ENCODE measurements around the gene FARP1. TPM values are rescaled to one million over a fixed set of nuclear protein-coding genes. Genes with fewer than 3 reads are reported as not detected.

The FARP1 gene
- total RNA-seq, 4 donors from 2014 or later, result 28.3 to 69.2 (median 36.4) TPM

DNA sequence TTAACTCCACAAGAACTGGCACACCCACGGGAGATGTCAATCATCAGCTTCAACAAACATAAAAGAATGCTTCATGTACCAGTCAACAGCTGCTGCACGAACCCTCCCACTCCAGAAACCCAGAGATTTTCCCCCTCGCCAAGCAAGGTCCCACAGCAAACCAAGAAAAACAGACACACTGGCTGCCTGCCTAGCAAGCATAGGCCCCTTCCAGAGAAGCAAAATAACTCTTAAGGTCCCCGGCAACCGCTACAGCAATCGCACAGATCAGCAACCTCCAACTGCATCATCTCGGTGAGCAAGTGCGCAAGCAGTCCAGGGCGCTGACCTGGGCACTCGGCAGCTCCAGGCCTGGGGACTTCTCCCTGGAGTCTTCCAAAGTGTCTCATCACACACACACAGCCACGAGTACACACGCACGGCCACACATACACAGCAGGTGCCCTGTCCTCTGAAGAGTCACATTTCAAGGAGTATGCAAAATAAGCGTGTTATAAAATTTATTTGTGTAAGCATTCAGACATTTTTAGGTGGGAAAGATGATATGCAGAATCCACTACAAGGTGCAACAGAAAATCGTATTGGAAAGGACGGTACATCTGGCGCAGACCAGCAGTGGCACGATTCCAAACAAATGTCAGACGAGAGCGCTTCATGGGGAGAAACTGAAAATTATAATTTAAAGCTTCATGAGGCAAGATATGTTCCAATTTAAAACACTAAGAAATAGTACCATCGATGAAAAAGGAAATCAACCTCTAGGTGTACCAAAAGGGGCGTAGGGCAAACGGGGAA is 309.0 kb downstream of the FARP1 start:
- Histone ChIP-seq H3K9me3 (no peaks in the 10 kb centered on the region), H3K27ac (peak overlapping the region in 3 of 4 donors; percentile 70 to 87 (median 84)), H3K27me3 (no peaks in the 10 kb centered on the region), H3K4me1 (peaks cover 0 to 83% (median 35%) of the 10 kb centered on the region in 3 donors), H3K36me3 (peaks cover 0 to 41% of the 10 kb centered on the region in 2 donors), H3K4me3 (no peak overlapping the region)
- 51 to 70% methylated on average over 10 to 20 of the region's 23 CpGs for WGBS, 2 donors (ENCODE audit: low coverage in 1 of 2)
- peak; percentile 68 for ATAC-seq
- TF ChIP-seq POLR2A (IDR thresholded peaks at IDR 0.05) (no peak), EP300 (IDR thresholded peaks at IDR 0.05) (no peak), POLR2AphosphoS5 (IDR thresholded peaks at IDR 0.05) (peak; percentile 9)
- TF ChIP-seq, protein P1, sequence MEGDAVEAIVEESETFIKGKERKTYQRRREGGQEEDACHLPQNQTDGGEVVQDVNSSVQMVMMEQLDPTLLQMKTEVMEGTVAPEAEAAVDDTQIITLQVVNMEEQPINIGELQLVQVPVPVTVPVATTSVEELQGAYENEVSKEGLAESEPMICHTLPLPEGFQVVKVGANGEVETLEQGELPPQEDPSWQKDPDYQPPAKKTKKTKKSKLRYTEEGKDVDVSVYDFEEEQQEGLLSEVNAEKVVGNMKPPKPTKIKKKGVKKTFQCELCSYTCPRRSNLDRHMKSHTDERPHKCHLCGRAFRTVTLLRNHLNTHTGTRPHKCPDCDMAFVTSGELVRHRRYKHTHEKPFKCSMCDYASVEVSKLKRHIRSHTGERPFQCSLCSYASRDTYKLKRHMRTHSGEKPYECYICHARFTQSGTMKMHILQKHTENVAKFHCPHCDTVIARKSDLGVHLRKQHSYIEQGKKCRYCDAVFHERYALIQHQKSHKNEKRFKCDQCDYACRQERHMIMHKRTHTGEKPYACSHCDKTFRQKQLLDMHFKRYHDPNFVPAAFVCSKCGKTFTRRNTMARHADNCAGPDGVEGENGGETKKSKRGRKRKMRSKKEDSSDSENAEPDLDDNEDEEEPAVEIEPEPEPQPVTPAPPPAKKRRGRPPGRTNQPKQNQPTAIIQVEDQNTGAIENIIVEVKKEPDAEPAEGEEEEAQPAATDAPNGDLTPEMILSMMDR (IDR thresholded peaks at IDR 0.05), result no peak

DNA sequence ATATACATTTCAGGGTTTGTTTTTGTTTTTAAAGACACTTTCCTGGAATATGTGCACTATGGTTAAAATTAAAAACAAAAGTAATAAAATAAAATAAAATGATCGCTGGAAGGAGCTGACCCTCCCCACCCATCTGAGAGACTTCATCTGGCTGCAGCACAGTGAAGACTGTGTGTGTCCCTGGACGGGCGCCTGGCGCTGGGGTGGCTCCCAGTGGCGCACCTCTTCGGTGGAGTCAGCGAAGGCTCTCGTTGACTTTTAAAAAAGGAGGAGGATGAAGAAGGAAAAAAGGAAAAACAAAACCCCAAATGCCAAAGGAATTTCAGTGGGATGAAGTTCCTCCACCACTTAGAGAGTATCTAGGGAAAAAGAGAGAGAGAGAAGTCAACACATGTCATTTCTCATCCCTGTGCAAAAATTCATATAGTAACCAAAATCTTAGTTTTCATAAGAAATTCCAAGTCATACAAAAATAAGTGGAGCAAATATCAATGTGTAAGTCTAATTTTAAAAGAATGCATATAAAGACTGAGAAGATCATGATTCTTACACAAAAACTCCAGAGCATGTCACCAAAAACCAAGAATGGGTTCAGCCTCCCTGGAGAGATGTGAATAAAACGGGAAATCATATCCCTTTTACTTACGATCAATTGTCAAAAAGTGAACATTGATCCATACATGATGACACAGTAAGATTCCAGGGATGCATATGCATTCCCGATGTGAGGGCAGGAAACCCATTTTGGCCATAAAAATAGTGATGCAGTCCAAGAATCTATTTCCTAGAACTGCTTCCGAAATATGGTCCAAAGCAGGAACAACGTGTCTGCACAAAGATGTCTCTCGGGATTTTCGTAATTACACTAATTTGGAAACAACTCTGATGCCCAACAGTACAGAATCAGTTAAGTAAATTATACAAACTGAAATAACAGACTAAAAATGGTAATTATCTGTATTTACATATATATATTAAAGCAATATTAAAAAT is 310.3 kb downstream of the FARP1 start:
- Histone ChIP-seq H3K27ac (peak overlapping the region in 3 of 4 donors; percentile 65 to 87 (median 85)), H3K27me3 (no peaks in the 10 kb centered on the region), H3K4me1 (peaks cover 0 to 78% (median 35%) of the 10 kb centered on the region in 3 donors), H3K9me3 (no peaks in the 10 kb centered on the region), H3K4me3 (no peak overlapping the region), H3K36me3 (peaks cover 0 to 41% of the 10 kb centered on the region in 2 donors)
- no peak for ATAC-seq
- TF ChIP-seq EP300 (IDR thresholded peaks at IDR 0.05) (no peak), POLR2AphosphoS5 (IDR thresholded peaks at IDR 0.05) (no peak), POLR2A (IDR thresholded peaks at IDR 0.05) (no peak)
- TF ChIP-seq, protein P1 (IDR thresholded peaks at IDR 0.05), result no peak
- WGBS, 2 donors (ENCODE audit: low coverage in 1 of 2), result 44 to 61% methylated on average over 5 to 14 of the region's 15 CpGs

DNA sequence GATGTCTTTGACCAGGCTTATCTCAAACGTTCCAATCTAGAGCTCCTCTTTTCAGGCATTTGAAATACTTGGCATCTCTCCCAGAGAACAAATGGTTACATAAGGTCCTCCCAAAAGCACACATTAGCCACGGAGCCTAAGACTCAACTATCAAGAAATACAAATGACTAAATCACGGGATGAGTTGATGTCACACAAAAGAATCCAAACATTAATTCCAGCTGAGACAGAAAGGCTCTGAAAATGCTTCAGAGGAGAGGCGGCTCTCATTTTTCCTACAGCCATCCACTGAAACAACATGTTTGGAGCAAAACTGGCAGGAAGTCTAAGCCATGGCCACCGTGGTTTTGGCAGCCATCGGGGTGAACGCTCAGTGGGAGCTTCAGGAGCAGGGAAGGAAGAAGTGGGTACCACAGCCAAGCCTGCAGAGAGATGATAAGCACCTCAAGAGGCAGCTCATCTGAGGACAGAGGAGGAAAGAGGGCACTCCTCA is 311.5 kb downstream of the FARP1 start:
- Histone ChIP-seq H3K27me3 (no peaks in the 10 kb centered on the region), H3K36me3 (peaks cover 0 to 46% of the 10 kb centered on the region in 2 donors), H3K9me3 (no peaks in the 10 kb centered on the region), H3K27ac (peak overlapping the region; percentile 16 to 87 (median 75)), H3K4me1 (peaks cover 0 to 77% (median 34%) of the 10 kb centered on the region in 3 donors), H3K4me3 (no peak overlapping the region)
- ATAC-seq, result peak; percentile 69
- 2 to 4% methylated on average over 3 to 7 of the region's 7 CpGs for WGBS, 2 donors (ENCODE audit: low coverage in 1 of 2)
- TF ChIP-seq, protein P1 (IDR thresholded peaks at IDR 0.05), result no peak
- TF ChIP-seq POLR2A (IDR thresholded peaks at IDR 0.05), result no peak
- no peak for TF ChIP-seq EP300 (IDR thresholded peaks at IDR 0.05)
- peak; percentile 64 for TF ChIP-seq POLR2AphosphoS5 (IDR thresholded peaks at IDR 0.05)

DNA sequence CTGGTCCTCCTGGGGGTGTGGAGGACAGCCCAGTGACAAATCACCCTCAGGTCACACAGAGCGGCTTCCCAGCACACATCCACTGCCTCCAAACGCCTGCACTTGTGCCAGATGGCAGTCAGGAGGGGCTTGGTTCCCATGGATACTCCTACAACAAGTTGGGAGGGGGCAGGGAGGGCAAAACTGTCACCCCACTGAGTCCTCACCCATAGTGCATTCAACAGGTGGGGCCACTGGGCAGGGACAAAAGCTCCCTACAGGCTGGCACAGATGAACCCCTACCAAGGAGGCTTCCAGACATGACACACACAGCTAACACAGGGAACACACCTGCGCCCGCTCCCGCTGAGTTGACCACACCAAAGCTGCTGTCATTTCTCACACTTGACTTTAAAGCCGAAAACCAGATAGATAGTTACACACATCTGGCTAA is 313.5 kb downstream of the FARP1 start:
- ATAC-seq, result no peak
- H3K9me3 ChIP-seq, result no peaks in the 10 kb centered on the region
- H3K4me1 ChIP-seq, result peaks cover 0 to 58% (median 15%) of the 10 kb centered on the region in 3 donors
- 94 to 100% methylated on average over 2 to 4 of the region's 6 CpGs for WGBS, 2 donors (ENCODE audit: low coverage in 1 of 2)
- TF ChIP-seq, protein P1 (IDR thresholded peaks at IDR 0.05), result no peak
- TF ChIP-seq POLR2AphosphoS5 (IDR thresholded peaks at IDR 0.05) (no peak), POLR2A (IDR thresholded peaks at IDR 0.05) (no peak), EP300 (IDR thresholded peaks at IDR 0.05) (no peak)
- H3K36me3 ChIP-seq, result peaks cover 0 to 66% of the 10 kb centered on the region in 2 donors
- H3K4me3 ChIP-seq, result no peak overlapping the region
- H3K27ac ChIP-seq, result peak overlapping the region in 3 of 4 donors; percentile 56 to 87 (median 65)
- H3K27me3 ChIP-seq, result no peaks in the 10 kb centered on the region

Measured in gastroesophageal sphincter (tissue), 4 donors.